ENCODE results near the gene MIER2.

The MIER2 gene

GRCh38 chr19:307793-308420 is 36.7 kb downstream of the MIER2 start:
- DNase-seq (ENCODE audit: low read depth in 2 of 2), result no peak

DNA sequence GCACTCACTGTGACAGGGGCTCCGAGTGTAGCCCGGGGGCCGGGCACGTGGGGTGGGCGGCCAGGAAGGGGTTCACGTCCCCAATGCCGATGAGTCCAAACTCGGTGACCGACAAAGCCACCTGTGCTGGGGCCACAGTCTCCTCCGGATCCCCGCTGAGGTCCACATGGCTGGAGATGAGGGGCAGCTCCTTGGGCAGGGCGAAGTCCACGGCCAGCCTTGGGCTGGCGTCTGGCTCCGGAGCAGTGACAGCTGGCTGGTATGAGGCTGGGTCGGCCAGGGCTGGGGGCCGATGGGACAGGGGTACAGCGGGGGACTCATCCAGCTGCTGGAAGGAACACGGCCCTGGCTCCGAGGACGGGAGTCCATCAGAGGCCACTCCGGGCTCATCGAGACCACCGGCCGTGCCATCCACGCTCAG is 37.5 kb downstream of the MIER2 start:
- no peak for DNase-seq (ENCODE audit: low read depth in 2 of 2)

DNA sequence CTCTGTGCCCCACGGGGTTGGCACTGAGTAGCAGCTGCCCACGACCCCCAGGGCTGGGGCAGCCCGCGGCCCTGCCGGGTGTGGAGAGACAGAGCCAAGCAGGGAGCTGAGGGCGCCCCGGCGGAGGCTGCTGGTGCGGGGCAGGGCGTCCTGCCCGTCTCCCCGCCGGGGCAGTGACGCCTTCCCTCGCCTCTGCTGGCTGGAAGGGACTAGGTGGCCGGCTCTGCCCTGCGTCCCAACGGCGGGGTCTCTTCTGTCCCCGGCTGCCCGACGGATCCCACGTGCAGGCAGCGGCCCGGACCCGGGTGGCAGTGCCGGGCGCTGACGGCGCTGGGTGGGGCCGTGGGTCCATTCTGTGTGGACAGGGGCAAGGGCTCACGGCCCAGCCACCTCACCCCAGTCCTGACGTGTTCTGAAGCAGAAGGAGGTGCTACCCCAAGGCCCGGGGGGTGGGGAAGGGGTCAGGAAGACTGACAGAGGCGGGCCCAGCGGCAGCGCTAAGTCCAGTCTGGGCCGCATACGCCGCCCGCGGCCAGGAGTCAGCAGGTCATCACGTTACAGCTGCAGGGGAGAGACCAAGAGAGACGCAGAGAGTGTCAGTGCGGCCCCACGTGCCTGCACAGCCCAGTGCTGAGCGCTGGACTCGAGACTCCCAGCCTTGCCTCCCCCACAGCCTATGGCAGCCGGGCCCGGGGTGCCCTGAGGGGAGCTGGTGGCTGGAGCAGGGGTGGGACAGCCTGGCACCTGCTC is 38.3 kb downstream of the MIER2 start:
- DNase-seq (ENCODE audit: low read depth in 2 of 2), result no peak

DNA sequence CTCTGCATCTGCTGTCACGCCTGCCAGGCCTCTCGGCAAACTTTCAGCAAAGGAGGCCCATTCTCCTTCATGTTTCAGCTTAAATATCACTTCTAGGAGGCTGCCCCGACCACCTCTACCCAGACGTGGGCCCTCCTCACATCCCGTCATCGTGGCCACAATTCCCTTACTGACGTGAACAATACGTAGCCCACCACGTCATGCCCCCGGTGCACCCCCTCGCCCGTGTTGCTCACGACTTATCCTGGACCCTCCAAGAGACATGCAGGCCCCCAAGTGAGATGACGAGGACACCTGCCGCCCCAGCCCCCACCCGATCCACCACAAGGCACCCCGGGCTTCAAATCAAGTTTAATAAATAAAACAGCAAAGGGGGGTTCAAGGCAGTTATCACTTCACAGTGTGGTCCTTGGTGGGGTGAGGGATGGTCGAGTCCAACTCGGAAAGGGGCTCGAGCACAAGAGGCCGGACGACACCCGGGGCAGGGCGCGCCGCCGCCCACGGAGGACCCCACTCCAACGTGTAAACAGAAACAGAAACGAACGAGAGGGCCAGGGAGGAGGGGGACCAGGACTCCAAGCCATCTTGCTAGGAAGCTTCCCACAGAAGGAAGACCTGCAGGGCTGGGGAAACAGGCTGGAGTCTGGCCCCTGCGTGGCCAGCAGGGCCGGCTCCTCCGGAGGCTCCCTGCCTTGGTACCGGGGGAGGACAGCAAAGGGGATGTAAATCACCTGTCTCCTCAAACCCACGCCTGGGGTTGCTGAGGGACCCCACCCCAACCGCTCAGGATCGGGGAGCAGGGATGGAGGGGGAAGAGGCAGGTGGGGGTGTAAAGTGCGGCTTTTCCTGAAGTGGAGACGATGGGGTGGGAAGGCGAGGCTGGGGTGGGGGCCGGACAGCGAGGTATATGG is 39.1 kb downstream of the MIER2 start:
- DNase-seq (ENCODE audit: low read depth in 2 of 2), result no peak

DNA sequence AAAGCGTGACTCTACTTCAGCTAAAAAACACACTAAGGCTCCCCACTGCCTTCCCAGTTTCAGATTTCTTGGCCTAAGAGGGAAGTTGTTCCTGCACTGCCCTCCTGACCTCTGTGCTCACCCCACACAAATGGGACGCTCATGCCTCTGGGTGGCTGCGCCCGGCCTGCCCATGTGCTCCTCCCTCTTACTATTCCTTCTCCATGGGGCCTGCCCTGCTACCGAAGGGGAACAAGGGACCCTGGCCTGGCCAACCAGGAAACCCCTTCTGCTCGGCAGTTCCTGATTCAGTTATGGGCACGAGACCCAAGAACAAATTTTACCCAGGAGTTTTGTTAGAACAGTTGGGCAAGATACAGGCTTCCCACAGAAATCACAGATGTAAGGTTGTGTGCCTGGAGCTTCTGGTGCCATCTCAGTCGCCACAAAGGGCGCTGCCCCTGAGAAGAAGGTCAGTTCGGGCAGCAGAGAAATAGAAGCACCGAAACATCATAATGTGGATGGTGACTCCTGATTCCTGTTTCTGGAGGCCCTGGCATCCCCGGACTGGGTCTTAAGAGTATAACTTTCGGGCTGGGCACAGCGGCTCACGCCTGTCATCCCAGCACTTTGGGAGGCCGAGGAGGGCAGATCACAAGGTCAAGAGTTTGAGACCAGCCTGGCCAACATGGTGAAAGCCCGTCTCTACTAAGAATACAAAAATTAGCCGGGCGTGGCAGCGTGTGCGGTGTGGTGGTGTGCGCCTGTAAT is 47.9 kb downstream of the MIER2 start:
- DNase-seq (ENCODE audit: low read depth in 2 of 2), result no peak

DNA sequence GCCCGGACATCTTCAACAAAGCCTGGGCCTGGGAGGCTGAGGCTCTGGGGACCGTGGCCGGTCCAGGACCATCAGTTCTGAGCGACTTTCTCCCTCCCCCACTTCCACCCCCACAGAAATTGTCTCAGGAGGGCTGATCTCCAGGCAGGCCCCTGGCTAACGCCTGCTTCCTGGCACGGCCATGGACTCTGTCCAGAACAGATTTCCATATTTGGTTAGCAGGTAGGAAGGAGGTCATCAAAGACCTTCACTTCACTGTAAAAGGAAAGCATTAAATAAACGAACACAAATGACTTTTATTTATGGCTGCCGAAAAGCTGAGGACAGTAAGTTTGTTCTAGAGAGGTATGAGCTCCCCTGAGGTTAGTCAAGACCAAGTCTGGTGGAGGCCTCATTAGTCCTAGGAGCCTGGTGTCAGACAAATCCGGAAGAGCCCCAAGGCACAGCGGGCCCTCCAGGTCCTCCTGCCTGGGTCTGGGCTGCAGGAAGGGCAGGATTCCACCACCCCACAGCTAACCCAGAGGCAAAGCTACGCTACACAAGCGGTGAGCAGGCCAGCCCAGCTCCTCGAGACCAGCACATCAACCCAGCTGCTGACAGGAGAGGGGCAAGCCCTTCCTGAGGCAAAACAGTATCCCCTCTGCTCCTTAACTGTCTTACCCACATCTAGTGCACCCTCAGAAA is 48.8 kb downstream of the MIER2 start:
- DNase-seq (ENCODE audit: low read depth in 2 of 2), result no peak

DNA sequence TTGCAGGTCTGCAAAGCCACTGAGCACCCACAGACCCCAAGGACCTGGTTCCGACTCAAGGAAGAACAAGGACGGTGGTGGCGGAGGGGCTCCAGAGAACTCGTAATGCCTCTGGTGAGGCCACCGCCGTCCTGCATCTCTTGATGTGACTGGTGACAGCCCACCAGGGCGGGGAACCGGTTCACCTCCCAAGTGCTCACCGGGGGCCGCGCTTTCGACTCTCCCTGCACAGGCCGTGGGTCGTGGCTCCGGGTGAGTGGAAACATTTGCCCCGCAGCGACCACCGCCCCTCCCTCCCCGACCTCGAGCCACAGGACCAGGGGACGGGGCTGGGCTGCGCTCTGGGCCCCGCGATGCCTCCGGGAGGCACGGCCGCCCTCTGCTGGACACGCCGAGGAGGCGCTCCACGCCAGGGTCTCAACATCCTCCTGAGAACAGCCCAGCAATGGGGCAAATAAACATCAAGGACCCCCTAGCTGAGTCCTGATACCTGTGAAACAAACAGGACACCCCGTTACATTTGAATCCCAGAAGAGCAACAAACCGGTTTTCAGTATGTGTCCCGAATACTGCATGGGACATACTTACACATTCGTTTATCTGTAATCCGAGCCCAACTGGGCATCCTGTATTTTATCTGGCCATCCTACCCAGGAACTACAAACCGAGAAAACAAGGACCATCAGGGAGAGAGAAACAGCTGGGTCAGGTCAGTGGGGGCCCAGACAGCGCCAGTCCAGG is 49.5 kb downstream of the MIER2 start:
- no peak for DNase-seq (ENCODE audit: low read depth in 2 of 2)

- no peak for DNase-seq (ENCODE audit: low read depth in 2 of 2)
Observed at GRCh38 chr19:294341-294945, 50.2 kb downstream of the MIER2 start.

- DNase-seq (ENCODE audit: low read depth in 2 of 2), result no peak
Observed at GRCh38 chr19:293436-294110, 51.0 kb downstream of the MIER2 start.

GRCh38 chr19:292951-293350 is 51.6 kb downstream of the MIER2 start:
- DNase-seq (ENCODE audit: low read depth in 2 of 2), result no peak

- no peak for DNase-seq (ENCODE audit: low read depth in 2 of 2)
Observed at GRCh38 chr19:292281-292884, 52.2 kb downstream of the MIER2 start.

- no peak for DNase-seq (ENCODE audit: low read depth in 2 of 2)
Observed at GRCh38 chr19:291561-292280, 52.9 kb downstream of the MIER2 start.

DNA sequence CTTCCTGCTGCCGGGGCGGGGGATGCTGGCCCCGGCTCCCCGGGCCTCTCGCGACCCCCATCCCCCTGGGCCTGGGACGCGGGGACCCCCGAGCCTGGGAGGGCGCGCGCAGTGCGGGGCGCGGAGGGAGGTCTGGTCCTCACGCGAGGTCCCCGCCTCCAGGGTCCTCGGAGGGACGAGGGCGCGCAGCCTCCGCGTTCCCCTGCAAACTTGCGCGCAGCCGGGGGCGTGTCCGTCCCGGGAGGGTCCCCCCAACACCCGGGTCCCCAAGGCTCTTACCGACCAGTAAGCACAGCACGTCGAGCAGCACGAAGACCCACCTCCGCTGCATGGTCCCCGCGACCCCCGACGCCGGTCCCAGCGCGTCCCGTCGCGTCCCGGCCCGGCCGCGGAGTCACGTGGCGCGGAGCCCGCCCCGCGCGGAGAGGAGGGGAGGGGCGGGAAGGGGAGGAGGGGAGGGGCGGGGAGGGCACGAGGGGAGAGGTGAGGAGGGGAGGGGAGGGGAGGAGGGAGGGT is 53.5 kb downstream of the MIER2 start, which contains the start of gene PLPP2:
TSS of gene PLPP2 (minus strand) at position 398 of the 516 bp plus-strand sequence. CDS start at position 331, 67 bp downstream.
- no peak for DNase-seq (ENCODE audit: low read depth in 2 of 2)

DNA sequence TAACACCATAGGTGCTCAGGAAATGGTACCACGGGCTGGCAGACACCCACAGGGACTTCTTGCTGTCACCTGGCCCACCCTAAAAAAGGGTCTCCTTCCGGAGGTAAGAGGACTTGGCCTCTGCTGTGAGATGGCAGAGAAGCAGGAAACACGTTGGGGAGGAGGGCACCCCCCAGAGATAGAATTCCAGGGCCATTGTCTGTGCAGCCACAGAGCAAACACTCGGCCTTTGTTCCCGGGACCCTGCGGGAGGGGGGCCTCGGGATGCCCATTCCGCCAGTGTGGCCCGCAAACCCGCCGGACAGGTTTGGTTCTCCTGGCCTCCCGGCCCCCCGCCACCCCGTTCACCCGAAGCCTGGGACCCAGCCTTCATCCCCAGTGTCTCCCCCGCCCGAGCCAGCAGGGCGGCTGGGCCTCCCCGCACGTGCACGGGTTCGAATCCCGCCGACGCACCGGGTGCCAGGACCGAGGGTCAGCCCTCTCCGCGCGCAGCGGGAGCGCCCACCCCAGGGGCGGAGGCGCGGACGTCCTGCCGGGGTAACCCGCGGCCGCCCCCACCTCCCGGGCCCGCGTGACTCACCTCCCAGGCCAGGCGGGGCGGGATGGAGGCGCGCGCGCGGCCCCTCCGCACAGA is 54.1 kb downstream of the MIER2 start:
- no peak for DNase-seq (ENCODE audit: low read depth in 2 of 2)

DNA sequence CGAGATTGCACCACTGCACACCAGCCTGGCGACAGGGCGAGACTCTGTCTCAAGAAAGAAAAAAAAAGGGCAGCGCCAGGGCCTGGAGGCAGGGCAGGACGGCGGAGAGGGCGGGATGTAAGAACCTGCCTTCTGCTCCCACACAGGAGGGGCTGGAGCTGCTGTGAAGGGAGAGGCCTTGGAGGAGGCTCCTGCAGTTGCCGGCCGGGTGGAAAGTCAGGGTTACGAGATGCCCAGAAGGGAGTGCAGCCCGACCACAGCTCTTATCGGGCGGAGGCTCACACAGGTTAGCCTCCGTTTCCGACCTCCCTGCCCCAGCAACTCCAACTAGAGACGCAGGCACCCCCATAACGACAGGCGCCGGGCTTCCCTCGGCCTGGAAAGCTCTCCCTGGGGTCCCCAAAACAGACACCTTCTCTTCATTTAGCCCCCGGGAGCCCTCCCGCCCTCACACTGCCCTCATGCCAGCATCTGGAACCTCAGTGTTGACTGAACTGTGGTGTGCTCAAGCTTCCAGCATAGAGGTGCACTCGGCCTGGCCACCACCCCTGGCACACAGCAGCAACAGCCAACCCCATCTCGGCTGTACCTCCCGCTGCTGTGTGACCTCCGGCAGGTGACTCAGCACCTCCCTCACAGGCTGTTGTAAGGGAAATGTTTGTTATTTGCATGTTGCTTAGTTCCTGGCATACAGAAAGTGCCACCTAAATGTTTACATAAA is 54.8 kb downstream of the MIER2 start:
- no peak for DNase-seq (ENCODE audit: low read depth in 2 of 2)

DNA sequence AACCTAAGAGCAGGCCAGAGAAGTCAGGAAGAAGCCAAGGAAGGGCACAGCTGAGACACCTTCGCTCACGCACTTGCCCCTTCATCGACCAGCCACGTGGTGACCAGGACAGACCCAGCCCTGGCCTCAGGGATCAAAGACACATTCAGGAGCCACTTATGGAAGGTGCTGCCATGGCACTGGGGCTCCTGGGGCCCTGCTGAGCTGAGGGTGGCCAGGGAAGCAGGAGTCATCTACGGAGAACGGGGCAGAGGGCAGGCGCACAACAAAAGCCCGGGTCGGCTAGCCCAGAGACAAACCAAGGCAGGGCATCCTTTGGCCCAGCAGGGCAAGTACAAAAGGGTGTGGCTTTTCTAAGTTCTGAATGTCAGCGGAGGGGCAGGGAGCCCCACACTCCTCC is 55.7 kb downstream of the MIER2 start:
- DNase-seq (ENCODE audit: low read depth in 2 of 2), result no peak

DNA sequence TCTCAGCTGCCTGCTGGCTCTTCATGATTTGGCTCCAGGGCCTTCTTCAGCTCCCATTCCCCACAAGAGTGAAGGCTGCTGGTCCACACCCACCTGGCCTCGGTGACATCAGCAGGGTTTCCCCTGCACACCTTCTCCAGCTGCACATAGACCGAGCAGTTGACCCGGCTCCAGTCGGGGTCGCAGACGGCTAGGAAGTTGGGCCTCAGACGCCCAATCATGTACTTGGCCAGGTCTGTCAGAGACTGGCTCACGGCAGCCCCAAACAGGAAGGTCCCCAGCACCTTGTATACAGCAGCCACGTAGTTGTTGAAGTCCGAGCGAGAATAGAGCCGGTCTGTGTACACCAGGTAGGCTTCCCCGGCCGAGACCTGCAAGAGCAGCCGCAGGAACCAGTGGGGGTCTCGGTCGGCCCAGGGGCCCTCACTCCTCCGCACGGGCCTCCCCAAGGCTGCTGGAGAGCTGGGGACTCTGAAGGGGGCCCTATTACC is 57.2 kb downstream of the MIER2 start:
- DNase-seq (ENCODE audit: low read depth in 2 of 2), result no peak
